Kidney epithelial cell (primary cell): ENCODE measurements around the gene PXN. TPM values are rescaled to one million over a fixed set of nuclear protein-coding genes. Genes with fewer than 3 reads are reported as not detected.
"Not testable (repeated sequence)": the region's sequence is repeated elsewhere in the genome, so short reads cannot be mapped to it uniquely, and the experiment has no call there.

Source experiments
- DNase-seq: peaks from one replicate; pipeline ENCODE4 v3.0.0-alpha.2; 2010; ENCODE audit warnings: low read depth
- H3K27me3 ChIP-seq: 2 replicates; pipeline ENCODE4 v1.6.0; 2011; ENCODE audit warnings: low read length; ENCODE audit not compliant: control insufficient read depth, insufficient read depth
- H3K36me3 ChIP-seq: 2 replicates; pipeline ENCODE4 v1.5.1; 2011; ENCODE audit warnings: low read length; ENCODE audit not compliant: control insufficient read depth, insufficient read depth
- H3K4me3 ChIP-seq: 2 replicates; pipeline ENCODE4 v1.5.1; 2011; ENCODE audit warnings: low read depth, mild to moderate bottlenecking, control low read depth, low read length
- CTCF ChIP-seq: IDR thresholded peaks from 2 replicates; pipeline ENCODE4 v1.5.1; 2011; ENCODE audit warnings: mild to moderate bottlenecking, moderate library complexity, low read length, control low read depth, inconsistent platforms; ENCODE audit not compliant: insufficient read depth, poor library complexity, severe bottlenecking
- total RNA-seq: library from RNA; depleted of rRNA; stranded (reverse); fragments of >200 nt; gene quantifications from 2 replicates; pipeline ENCODE4 v1.2.3, GENCODE V29; 2015

Gene PXN
- total RNA-seq, 1 donor from 2014 or later, result 88.1 TPM

- H3K4me3 ChIP-seq, result no peak overlapping the region
- no peak for TF ChIP-seq CTCF
- H3K36me3 ChIP-seq, result no peaks in the 10 kb centered on the region
- no peak for DNase-seq
- no peaks in the 10 kb centered on the region for H3K27me3 ChIP-seq
Observed at GRCh38 chr12:120252071-120252906, 13.2 kb downstream of the PXN start.

- DNase-seq, H3K4me3 ChIP-seq, H3K36me3 ChIP-seq, H3K27me3 ChIP-seq: not testable (repeated sequence)
Observed at GRCh38 chr12:120251364-120252070, 14.0 kb downstream of the PXN start.

GRCh38 chr12:120249875-120250795, 15.4 kb downstream of the PXN start:
- no peak overlapping the region for H3K4me3 ChIP-seq
- TF ChIP-seq CTCF, result no peak
- no peaks in the 10 kb centered on the region for H3K36me3 ChIP-seq
- no peak for DNase-seq
- no peaks in the 10 kb centered on the region for H3K27me3 ChIP-seq

GRCh38 chr12:120249266-120249874, 16.2 kb downstream of the PXN start:
- Histone ChIP-seq H3K27me3 (no peaks in the 10 kb centered on the region), H3K4me3 (no peak overlapping the region), H3K36me3 (no peaks in the 10 kb centered on the region)
- TF ChIP-seq CTCF, result no peak
- no peak for DNase-seq

- no peak for TF ChIP-seq CTCF
- Histone ChIP-seq H3K36me3 (no peaks in the 10 kb centered on the region), H3K4me3 (no peak overlapping the region), H3K27me3 (no peaks in the 10 kb centered on the region)
- DNase-seq, result no peak
Observed at GRCh38 chr12:120247621-120248030, 17.9 kb downstream of the PXN start.
